Measurements from ENCODE around the gene CLDN20.

Gene CLDN20

GRCh38 chr6:155314092-155314772 lies 50.4 kb downstream of the CLDN20 start, which contains the start of gene TFB1M:
Gene TFB1M, minus strand, starts transcription at chr6:155314484. Its CDS starts 56 bp downstream, at chr6:155314428.
- peak; percentile 98 for DNase-seq

DNA sequence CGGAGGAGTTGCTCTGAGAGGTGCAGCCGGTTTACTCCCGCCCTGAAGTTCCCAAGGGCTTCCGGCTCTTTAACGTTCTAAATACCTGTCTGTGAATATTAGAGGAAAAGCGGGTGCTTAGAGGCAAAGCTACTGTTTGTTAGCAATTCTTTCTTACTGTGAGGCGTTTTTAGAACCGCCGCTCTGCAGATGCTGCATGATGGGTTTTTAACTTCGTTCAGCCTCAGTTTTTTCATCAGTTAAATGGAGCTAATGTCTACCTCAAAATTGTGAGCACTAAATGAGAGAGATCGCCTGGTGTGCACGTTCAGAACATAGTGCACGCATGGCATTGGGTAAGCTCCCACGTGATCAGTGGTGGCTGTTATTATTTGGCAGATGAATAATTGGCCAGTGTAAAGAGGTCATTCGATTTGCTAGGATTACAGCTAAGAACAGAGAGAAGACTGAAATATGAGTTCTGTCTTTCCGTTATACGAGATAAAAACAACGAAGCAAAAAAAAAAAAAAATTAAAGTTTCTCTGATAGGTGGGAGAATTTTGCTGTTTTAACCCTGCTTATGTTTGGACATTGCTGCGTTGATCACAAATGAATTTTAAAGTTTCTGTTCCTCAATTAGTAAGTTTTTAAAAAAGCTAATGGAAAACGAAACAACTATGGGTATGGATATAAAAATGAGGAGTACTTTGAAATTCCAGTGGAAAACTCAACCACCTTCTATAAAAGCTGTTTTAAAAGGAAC lies 51.1 kb downstream of the CLDN20 start:
- DNase-seq, result peak; percentile 61

GRCh38 chr6:155315516-155315871 lies 51.7 kb downstream of the CLDN20 start:
- DNase-seq, result no peak

DNA sequence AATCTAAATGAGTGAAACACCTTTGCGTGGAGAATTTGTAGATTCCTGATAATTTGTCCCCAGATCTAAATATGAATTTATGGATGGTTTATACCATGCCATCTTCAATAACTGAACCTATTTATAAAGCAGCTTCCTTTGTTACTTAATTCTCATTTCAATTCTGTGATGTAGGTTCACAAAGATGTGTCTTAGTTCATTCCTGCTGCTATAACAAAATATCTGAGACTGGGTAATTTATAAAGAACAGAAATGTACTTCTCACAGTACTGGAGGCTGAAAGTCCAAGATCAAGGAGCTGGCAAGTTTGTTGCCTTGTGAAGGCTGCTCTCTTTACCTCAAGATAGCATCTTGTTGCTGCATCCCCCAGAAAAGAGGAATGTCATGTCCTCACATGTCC lies 52.6 kb downstream of the CLDN20 start:
- no peak for DNase-seq

DNA sequence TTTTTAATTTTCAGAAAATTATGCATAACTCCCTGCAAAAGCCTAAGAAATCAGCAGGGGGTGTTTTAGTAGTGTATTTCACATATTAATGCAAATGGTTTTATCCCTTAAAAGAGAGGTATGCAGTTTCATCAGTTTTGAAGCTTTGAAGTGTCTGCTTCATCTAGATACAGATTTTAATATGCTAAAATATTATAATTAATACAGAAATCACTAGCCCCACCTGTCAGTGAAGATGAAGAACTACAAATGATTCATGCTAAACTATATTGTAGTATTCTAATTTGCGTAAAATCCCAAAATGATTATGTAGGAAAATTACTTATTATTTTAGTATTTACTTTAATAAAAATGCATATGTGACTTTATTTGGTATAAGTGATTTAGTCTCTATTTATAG lies 53.4 kb downstream of the CLDN20 start:
- no peak for DNase-seq

GRCh38 chr6:155319902-155320301 lies 56.1 kb downstream of the CLDN20 start:
- no peak for DNase-seq

- DNase-seq, result no peak
These were observed 60.4 kb downstream of the CLDN20 start for GRCh38 chr6:155324172-155324571.

- no peak for DNase-seq
These were observed 61.2 kb downstream of the CLDN20 start for GRCh38 chr6:155324993-155325392.

GRCh38 chr6:155325700-155326516 lies 62.1 kb downstream of the CLDN20 start:
- no peak for DNase-seq

All from activated naive CD4-positive, alpha-beta T cell treated with anti-CD3 and anti-CD28 coated beads, Interleukin-2, amount 50 U/mL, for 16 hours (primary cell).